ENCODE results near the gene ZNF408.

The ZNF408 gene

DNA sequence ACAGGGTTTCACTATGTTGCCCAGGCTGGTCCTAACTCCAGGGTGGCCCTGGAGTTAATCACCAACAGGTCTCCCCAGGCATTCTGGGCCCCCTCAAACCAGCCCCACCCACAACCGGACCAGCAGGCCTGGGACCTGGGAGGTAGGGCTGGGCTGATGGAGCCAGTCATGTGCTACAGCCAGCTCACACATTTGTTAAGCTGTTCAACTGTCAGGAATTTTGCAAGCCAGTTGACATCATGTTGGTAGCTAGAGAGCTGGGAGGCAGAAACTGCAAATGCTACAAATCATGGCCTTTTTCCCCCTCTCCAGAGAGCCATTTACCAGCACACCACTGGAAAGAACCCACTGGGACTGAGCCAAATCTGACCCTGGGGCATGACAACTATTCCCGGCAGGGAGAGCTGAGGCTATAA, 7.2 kb upstream of the ZNF408 start:
- Histone ChIP-seq H3K27me3 (ENCODE audit: insufficient read depth, low read length) (no peaks in the 10 kb centered on the region), H2AFZ (ENCODE audit: low read length) (no peak overlapping the region), H3K36me3 (ENCODE audit: insufficient read depth, low read length) (peaks cover 38% of the 10 kb centered on the region), H3K9ac (ENCODE audit: low read length) (no peak overlapping the region), H3F3A (ENCODE audit: insufficient read depth, low read length) (no peaks in the 10 kb centered on the region), H3K9me2 (ENCODE audit: low read depth, low read length) (no peaks in the 10 kb centered on the region), H3K27ac (ENCODE audit: low read depth, low read length, poor library complexity, severe bottlenecking) (no peak overlapping the region), H3K4me1 (ENCODE audit: insufficient read depth, low read length, severe bottlenecking) (no peaks in the 10 kb centered on the region), H3K79me2 (ENCODE audit: insufficient read depth, low read length) (no peaks in the 10 kb centered on the region), H4K20me1 (ENCODE audit: insufficient read depth, low read length) (no peaks in the 10 kb centered on the region), H3K9me3 (ENCODE audit: low read length) (no peaks in the 10 kb centered on the region), H3K4me3 (ENCODE audit: low read depth, low read length, poor library complexity, severe bottlenecking) (no peak overlapping the region), H3K4me2 (ENCODE audit: low read length) (no peak overlapping the region)
- TF ChIP-seq, protein P1, sequence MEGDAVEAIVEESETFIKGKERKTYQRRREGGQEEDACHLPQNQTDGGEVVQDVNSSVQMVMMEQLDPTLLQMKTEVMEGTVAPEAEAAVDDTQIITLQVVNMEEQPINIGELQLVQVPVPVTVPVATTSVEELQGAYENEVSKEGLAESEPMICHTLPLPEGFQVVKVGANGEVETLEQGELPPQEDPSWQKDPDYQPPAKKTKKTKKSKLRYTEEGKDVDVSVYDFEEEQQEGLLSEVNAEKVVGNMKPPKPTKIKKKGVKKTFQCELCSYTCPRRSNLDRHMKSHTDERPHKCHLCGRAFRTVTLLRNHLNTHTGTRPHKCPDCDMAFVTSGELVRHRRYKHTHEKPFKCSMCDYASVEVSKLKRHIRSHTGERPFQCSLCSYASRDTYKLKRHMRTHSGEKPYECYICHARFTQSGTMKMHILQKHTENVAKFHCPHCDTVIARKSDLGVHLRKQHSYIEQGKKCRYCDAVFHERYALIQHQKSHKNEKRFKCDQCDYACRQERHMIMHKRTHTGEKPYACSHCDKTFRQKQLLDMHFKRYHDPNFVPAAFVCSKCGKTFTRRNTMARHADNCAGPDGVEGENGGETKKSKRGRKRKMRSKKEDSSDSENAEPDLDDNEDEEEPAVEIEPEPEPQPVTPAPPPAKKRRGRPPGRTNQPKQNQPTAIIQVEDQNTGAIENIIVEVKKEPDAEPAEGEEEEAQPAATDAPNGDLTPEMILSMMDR (IDR thresholded peaks at IDR 0.05; ENCODE audit: low read length), result no peak
- no peak for TF ChIP-seq EZH2 (IDR thresholded peaks at IDR 0.05; ENCODE audit: borderline replicate concordance, low read length)

GRCh38 chr11:46694072-46694471, 6.8 kb upstream of the ZNF408 start:
- H3K27ac ChIP-seq (ENCODE audit: low read depth, low read length, poor library complexity, severe bottlenecking), result no peak overlapping the region
- H3K4me3 ChIP-seq (ENCODE audit: low read depth, low read length, poor library complexity, severe bottlenecking), result no peak overlapping the region
- no peaks in the 10 kb centered on the region for H3F3A ChIP-seq (ENCODE audit: insufficient read depth, low read length)
- H2AFZ ChIP-seq (ENCODE audit: low read length), result no peak overlapping the region
- no peaks in the 10 kb centered on the region for H3K9me3 ChIP-seq (ENCODE audit: low read length)
- no peaks in the 10 kb centered on the region for H4K20me1 ChIP-seq (ENCODE audit: insufficient read depth, low read length)
- H3K27me3 ChIP-seq (ENCODE audit: insufficient read depth, low read length), result no peaks in the 10 kb centered on the region
- TF ChIP-seq, protein P1 (IDR thresholded peaks at IDR 0.05; ENCODE audit: low read length), result no peak
- no peak for TF ChIP-seq EZH2 (IDR thresholded peaks at IDR 0.05; ENCODE audit: borderline replicate concordance, low read length)
- H3K4me2 ChIP-seq (ENCODE audit: low read length), result no peak overlapping the region
- H3K36me3 ChIP-seq (ENCODE audit: insufficient read depth, low read length), result peaks cover 38% of the 10 kb centered on the region
- no peaks in the 10 kb centered on the region for H3K9me2 ChIP-seq (ENCODE audit: low read depth, low read length)
- peaks cover 3% of the 10 kb centered on the region for H3K4me1 ChIP-seq (ENCODE audit: insufficient read depth, low read length, severe bottlenecking)
- H3K79me2 ChIP-seq (ENCODE audit: insufficient read depth, low read length), result no peaks in the 10 kb centered on the region; the same call in 1 of the 2 replicates
- H3K9ac ChIP-seq (ENCODE audit: low read length), result no peak overlapping the region

GRCh38 chr11:46694607-46695006, 6.2 kb upstream of the ZNF408 start:
- Histone ChIP-seq H3K27me3 (ENCODE audit: insufficient read depth, low read length) (no peaks in the 10 kb centered on the region), H3K4me1 (ENCODE audit: insufficient read depth, low read length, severe bottlenecking) (peaks cover 8% of the 10 kb centered on the region), H2AFZ (ENCODE audit: low read length) (no peak overlapping the region), H3K9me3 (ENCODE audit: low read length) (no peaks in the 10 kb centered on the region), H3K4me3 (ENCODE audit: low read depth, low read length, poor library complexity, severe bottlenecking) (no peak overlapping the region), H3K79me2 (ENCODE audit: insufficient read depth, low read length) (no peaks in the 10 kb centered on the region; the same call in 1 of the 2 replicates), H3K36me3 (ENCODE audit: insufficient read depth, low read length) (peaks cover 38% of the 10 kb centered on the region), H3K9ac (ENCODE audit: low read length) (no peak overlapping the region), H3K9me2 (ENCODE audit: low read depth, low read length) (no peaks in the 10 kb centered on the region), H3K27ac (ENCODE audit: low read depth, low read length, poor library complexity, severe bottlenecking) (no peak overlapping the region), H4K20me1 (ENCODE audit: insufficient read depth, low read length) (no peaks in the 10 kb centered on the region), H3F3A (ENCODE audit: insufficient read depth, low read length) (no peaks in the 10 kb centered on the region), H3K4me2 (ENCODE audit: low read length) (no peak overlapping the region)
- TF ChIP-seq, protein P1 (IDR thresholded peaks at IDR 0.05; ENCODE audit: low read length), result no peak
- no peak for TF ChIP-seq EZH2 (IDR thresholded peaks at IDR 0.05; ENCODE audit: borderline replicate concordance, low read length)
